HEK293 (cell line): Measurements from ENCODE around the gene CADPS2.

ENCODE experiments used
- CTCF ChIA-PET: fragments of 350-600 bp; formaldehyde crosslinking; extraction: SDS; loops from one replicate; lab custom pipeline; 2021; ENCODE audit warnings: antibody characterized with exemption; lab: Yijun Ruan, JAX
- POLR2A ChIA-PET: fragments of 300-600 bp; formaldehyde crosslinking; extraction: SDS; loops from one replicate; lab custom pipeline; 2020; ENCODE audit warnings: antibody characterized with exemption, inconsistent platforms; lab: Yijun Ruan, JAX
- H3K27ac ChIP-seq: fragments of 200-500 bp; sonication (Bioruptor generic); 2 replicates; pipeline ENCODE4 v1.5.1; 2014; ENCODE audit warnings: low read depth, low read length, control low read depth, inconsistent platforms; ENCODE audit errors: extremely low read depth
- H3K36me3 ChIP-seq, 2 experiments: fragments of 200-500 bp in 1 of 2; sonication (Bioruptor generic) in 1 of 2; 1 replicate in 1 of 2; 2 replicates in 1 of 2; pipeline ENCODE4 v1.5.1; 2014 to 2017; ENCODE audit warnings: inconsistent platforms in 2 of 2, low read length in 2 of 2; ENCODE audit not compliant: control insufficient read depth in 2 of 2, insufficient read depth in 1 of 2
- H3K4me1 ChIP-seq: fragments of 200-500 bp; sonication (Bioruptor generic); 2 replicates; pipeline ENCODE4 v1.5.1; 2014; ENCODE audit warnings: mild to moderate bottlenecking, low read length, inconsistent platforms; ENCODE audit not compliant: control insufficient read depth, insufficient read depth
- H3K4me3 ChIP-seq: 2 replicates; pipeline ENCODE4 v1.5.1; 2011; ENCODE audit warnings: low read depth, mild to moderate bottlenecking, control low read depth, low read length, moderate library complexity
- H3K9me3 ChIP-seq: fragments of 200-500 bp; sonication (Bioruptor generic); 2 replicates; pipeline ENCODE4 v1.5.1; 2014; ENCODE audit warnings: low read depth, low read length, inconsistent platforms; ENCODE audit not compliant: control insufficient read depth, insufficient read depth
- EGR2 ChIP-seq: fragments of 450-650 bp; formaldehyde crosslinking; IDR thresholded peaks from 2 replicates; pipeline ENCODE4 v1.5.1; 2016; ENCODE audit warnings: low read depth, missing biosample characterization, missing genetic modification characterization
- GLI2 ChIP-seq: fragments of 450-650 bp; formaldehyde crosslinking; IDR thresholded peaks from 2 replicates; pipeline ENCODE4; 2017; ENCODE audit warnings: missing biosample characterization, missing genetic modification characterization, low read depth, borderline replicate concordance
- HOXC10 ChIP-seq: sonication (generic); formaldehyde crosslinking; IDR thresholded peaks from 2 replicates; pipeline ENCODE4 v1.8.1; 2023; ENCODE audit warnings: mild to moderate bottlenecking, missing genetic modification reagents
- KLF9 ChIP-seq: fragments of 450-650 bp; formaldehyde crosslinking; IDR thresholded peaks from 2 replicates; pipeline ENCODE4 v1.5.1; 2016; ENCODE audit warnings: missing biosample characterization, missing genetic modification characterization, low read depth
- MYNN ChIP-seq: fragments of 450-650 bp; formaldehyde crosslinking; IDR thresholded peaks from 2 replicates; pipeline ENCODE4 v1.5.1; 2016; ENCODE audit warnings: missing biosample characterization, missing genetic modification characterization, borderline replicate concordance
- PRDM1 ChIP-seq: fragments of 450-650 bp; formaldehyde crosslinking; IDR thresholded peaks from 2 replicates; pipeline ENCODE4; 2016; ENCODE audit warnings: missing biosample characterization, missing genetic modification characterization
- SCRT1 ChIP-seq: fragments of 450-650 bp; formaldehyde crosslinking; IDR thresholded peaks from 2 replicates; pipeline ENCODE4 v1.5.1; 2016; ENCODE audit warnings: missing biosample characterization, missing genetic modification characterization, borderline replicate concordance
- SP2 ChIP-seq: fragments of 450-650 bp; formaldehyde crosslinking; IDR thresholded peaks from 2 replicates; pipeline ENCODE4 v1.5.1; 2016; ENCODE audit warnings: missing biosample characterization, missing genetic modification characterization
- SP3 ChIP-seq: fragments of 450-650 bp; formaldehyde crosslinking; IDR thresholded peaks from 2 replicates; pipeline ENCODE4 v1.5.1; 2016; ENCODE audit warnings: missing biosample characterization, missing genetic modification characterization
- TCF7L2 ChIP-seq: IDR thresholded peaks from 2 replicates; pipeline ENCODE4 v1.6.1; 2011; ENCODE audit warnings: low read depth, mild to moderate bottlenecking, inconsistent platforms, low read length, moderate library complexity, borderline replicate concordance
- ZBTB48 ChIP-seq: fragments of 450-650 bp; formaldehyde crosslinking; IDR thresholded peaks from 2 replicates; pipeline ENCODE4 v1.5.1; 2016; ENCODE audit warnings: missing biosample characterization, missing genetic modification characterization
- ZFP37 ChIP-seq: fragments of 450-650 bp; formaldehyde crosslinking; IDR thresholded peaks from 2 replicates; pipeline ENCODE4 v1.5.1; 2016; ENCODE audit warnings: missing biosample characterization, missing genetic modification characterization
- ZNF157 ChIP-seq: fragments of 450-650 bp; formaldehyde crosslinking; IDR thresholded peaks from 2 replicates; pipeline ENCODE4 v1.5.1; 2016; ENCODE audit warnings: missing biosample characterization, missing genetic modification characterization
- ZNF221 ChIP-seq: fragments of 450-650 bp; formaldehyde crosslinking; IDR thresholded peaks from 2 replicates; pipeline ENCODE4 v1.5.1; 2017; ENCODE audit warnings: missing biosample characterization, missing genetic modification characterization, borderline replicate concordance
- ZNF223 ChIP-seq: fragments of 450-650 bp; formaldehyde crosslinking; IDR thresholded peaks from 2 replicates; pipeline ENCODE4 v1.5.1; 2016; ENCODE audit warnings: missing biosample characterization, missing genetic modification characterization
- ZNF239 ChIP-seq: fragments of 450-650 bp; formaldehyde crosslinking; IDR thresholded peaks from 2 replicates; pipeline ENCODE4 v1.5.1; 2016; ENCODE audit warnings: missing biosample characterization, missing genetic modification characterization
- ZNF24 ChIP-seq: fragments of 450-650 bp; formaldehyde crosslinking; IDR thresholded peaks from 2 replicates; pipeline ENCODE4 v1.5.1; 2016; ENCODE audit warnings: missing biosample characterization, missing genetic modification characterization
- ZNF274 ChIP-seq, 2 experiments: fragments of 200-500 bp in 1 of 2; fragments of 450-650 bp in 1 of 2; sonication (Bioruptor generic) in 1 of 2; formaldehyde crosslinking in 1 of 2; IDR thresholded peaks; 2 replicates each; pipeline versions ENCODE4 v1.5.1 to v1.6.1; 2014 to 2016; ENCODE audit warnings: borderline replicate concordance in 1 of 2, inconsistent platforms in 1 of 2, low read length in 1 of 2, missing biosample characterization in 1 of 2, missing genetic modification characterization in 1 of 2
- ZNF302 ChIP-seq: fragments of 450-650 bp; formaldehyde crosslinking; IDR thresholded peaks from 2 replicates; pipeline ENCODE4 v1.5.1; 2016; ENCODE audit warnings: missing biosample characterization, missing genetic modification characterization, low read depth
- ZNF416 ChIP-seq: fragments of 450-650 bp; formaldehyde crosslinking; IDR thresholded peaks from 2 replicates; pipeline ENCODE4 v1.5.1; 2016; ENCODE audit warnings: missing biosample characterization, missing genetic modification characterization
- ZNF449 ChIP-seq: fragments of 450-650 bp; formaldehyde crosslinking; IDR thresholded peaks from 2 replicates; pipeline ENCODE4 v1.5.1; 2017; ENCODE audit warnings: missing biosample characterization, mild to moderate bottlenecking, missing genetic modification characterization, moderate library complexity
- ZNF521 ChIP-seq: fragments of 450-650 bp; formaldehyde crosslinking; IDR thresholded peaks from 2 replicates; pipeline ENCODE4 v1.5.1; 2017; ENCODE audit warnings: missing biosample characterization, mild to moderate bottlenecking, missing genetic modification characterization
- ZNF548 ChIP-seq: fragments of 450-650 bp; formaldehyde crosslinking; IDR thresholded peaks from 2 replicates; pipeline ENCODE4 v1.5.1; 2016; ENCODE audit warnings: missing biosample characterization, missing genetic modification characterization
- ZNF621 ChIP-seq: fragments of 450-650 bp; formaldehyde crosslinking; IDR thresholded peaks from 2 replicates; pipeline ENCODE4 v1.5.1; 2017; ENCODE audit warnings: missing biosample characterization, missing genetic modification characterization
- ZNF670 ChIP-seq: fragments of 450-650 bp; formaldehyde crosslinking; IDR thresholded peaks from 2 replicates; pipeline ENCODE4 v1.5.1; 2016; ENCODE audit warnings: missing biosample characterization, missing genetic modification characterization, low read depth
- ZNF701 ChIP-seq: fragments of 450-650 bp; formaldehyde crosslinking; IDR thresholded peaks from 2 replicates; pipeline ENCODE4 v1.5.1; 2016; ENCODE audit warnings: missing biosample characterization, missing genetic modification characterization
- ZNF76 ChIP-seq: fragments of 450-650 bp; formaldehyde crosslinking; IDR thresholded peaks from 2 replicates; pipeline ENCODE4; 2016; ENCODE audit warnings: low read depth, missing biosample characterization, missing genetic modification characterization, borderline replicate concordance
- ZNF791 ChIP-seq: fragments of 450-650 bp; formaldehyde crosslinking; IDR thresholded peaks from 2 replicates; pipeline ENCODE4 v1.5.1; 2016; ENCODE audit warnings: missing biosample characterization, missing genetic modification characterization
- ZNF843 ChIP-seq: fragments of 450-650 bp; formaldehyde crosslinking; IDR thresholded peaks from 2 replicates; pipeline ENCODE4 v1.5.1; 2016; ENCODE audit warnings: missing biosample characterization, missing genetic modification characterization
- ZSCAN30 ChIP-seq: fragments of 450-650 bp; IDR thresholded peaks from 2 replicates; pipeline ENCODE4 v1.5.1; 2018; ENCODE audit warnings: missing biosample characterization, mild to moderate bottlenecking, missing genetic modification characterization, moderate library complexity
- ZXDB ChIP-seq: fragments of 450-650 bp; formaldehyde crosslinking; IDR thresholded peaks from 2 replicates; pipeline ENCODE4 v1.5.1; 2016; ENCODE audit warnings: missing biosample characterization, missing genetic modification characterization
- TF ChIP-seq, protein P1 (sequence below): fragments of 450-650 bp; formaldehyde crosslinking; IDR thresholded peaks from 2 replicates; pipeline ENCODE4 v1.5.1; 2017; ENCODE audit warnings: missing biosample characterization, missing genetic modification characterization

CADPS2 gene

DNA sequence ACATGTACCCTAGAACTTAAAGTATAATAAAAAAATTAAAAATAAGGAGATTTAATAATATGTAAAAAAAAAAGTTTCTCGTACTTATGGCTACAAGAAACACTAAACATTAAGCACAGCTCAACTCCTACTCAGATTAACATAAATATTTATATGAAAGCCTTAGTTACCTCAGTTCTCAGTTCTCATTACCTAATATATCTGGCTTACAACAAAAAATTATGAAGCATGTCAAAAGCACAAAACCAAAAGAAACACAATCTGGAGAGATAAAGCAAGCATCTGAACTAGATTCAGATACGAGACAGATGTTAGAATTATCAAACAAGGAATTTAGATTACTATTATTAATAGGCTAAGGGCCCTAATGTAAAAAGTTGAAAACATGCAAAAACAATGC is 227.4 kb downstream of the CADPS2 start (continued):
- TF ChIP-seq ZNF449 (tag by site-specific recombination) (no peak), PRDM1 (tag by site-specific recombination) (no peak), HOXC10 (CRISPR knock-in tag) (no peak), ZNF521 (tag by site-specific recombination) (no peak), ZNF157 (no peak), SP3 (no peak)

DNA sequence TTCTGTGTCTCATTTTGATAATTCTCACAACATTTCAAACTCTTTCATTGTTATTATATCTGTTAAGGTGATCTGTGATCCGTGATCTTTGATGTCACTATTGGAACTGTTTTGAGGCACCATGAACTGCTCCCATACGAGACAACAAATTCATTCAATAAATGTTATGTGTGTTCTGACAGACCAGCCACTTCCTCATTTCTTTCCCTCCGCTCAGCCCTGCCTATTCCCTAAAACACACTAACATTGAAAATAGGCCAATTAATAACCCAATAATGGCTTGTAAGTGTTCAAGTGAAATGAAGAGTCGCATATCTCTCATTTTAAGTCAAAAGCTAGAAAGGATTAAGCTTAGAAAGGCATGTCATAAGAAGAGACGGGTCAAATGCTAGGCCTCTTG is 232.6 kb downstream of the CADPS2 start:
- POLR2A ChIA-PET: no interaction called here
- CTCF ChIA-PET: interaction anchor here (0.6 kb wide), 1 partner anchor 501 kb away, joined by 6 read pairs; no protein-coding TSS in a partner anchor
- no peaks in the 10 kb centered on the region for H3K9me3 ChIP-seq
- TF ChIP-seq MYNN (tag by site-specific recombination) (no peak), SCRT1 (tag by site-specific recombination) (no peak), ZNF274 (IDR thresholded peaks at IDR 0.05; ENCODE audit: low read length) (no peak), ZNF274 (tag by site-specific recombination; IDR thresholded peaks at IDR 0.05; ENCODE audit: borderline replicate concordance) (no peak), KLF9 (tag by site-specific recombination) (no peak), ZNF223 (tag by site-specific recombination) (no peak), ZNF843 (no peak), EGR2 (no peak), ZSCAN30 (tag by site-specific recombination) (no peak), ZNF76 (tag by site-specific recombination) (no peak), ZNF416 (tag by site-specific recombination) (no peak), ZNF701 (tag by site-specific recombination) (no peak), ZXDB (no peak), ZNF157 (no peak), ZNF791 (tag by site-specific recombination) (no peak), ZNF239 (no peak)
- TF ChIP-seq, all 188 proteins: peak for 0
- Histone ChIP-seq H3K4me1 (no peaks in the 10 kb centered on the region), H3K4me3 (no peak overlapping the region), H3K27ac (no peak overlapping the region), H3K36me3 (no peaks in the 10 kb centered on the region)

- Histone ChIP-seq H3K27ac (no peak overlapping the region), H3K36me3 (no peaks in the 10 kb centered on the region), H3K4me1 (no peaks in the 10 kb centered on the region), H3K4me3 (no peak overlapping the region), H3K9me3 (no peaks in the 10 kb centered on the region)
- ChIA-PET CTCF (interaction anchor here (0.6 kb wide), 1 partner anchor 501 kb away, joined by 6 read pairs; no protein-coding TSS in a partner anchor), POLR2A (no interaction called here)
- TF ChIP-seq SP2: no peak
- TF ChIP-seq ZNF221 (tag by site-specific recombination): no peak
- TF ChIP-seq, protein P1, sequence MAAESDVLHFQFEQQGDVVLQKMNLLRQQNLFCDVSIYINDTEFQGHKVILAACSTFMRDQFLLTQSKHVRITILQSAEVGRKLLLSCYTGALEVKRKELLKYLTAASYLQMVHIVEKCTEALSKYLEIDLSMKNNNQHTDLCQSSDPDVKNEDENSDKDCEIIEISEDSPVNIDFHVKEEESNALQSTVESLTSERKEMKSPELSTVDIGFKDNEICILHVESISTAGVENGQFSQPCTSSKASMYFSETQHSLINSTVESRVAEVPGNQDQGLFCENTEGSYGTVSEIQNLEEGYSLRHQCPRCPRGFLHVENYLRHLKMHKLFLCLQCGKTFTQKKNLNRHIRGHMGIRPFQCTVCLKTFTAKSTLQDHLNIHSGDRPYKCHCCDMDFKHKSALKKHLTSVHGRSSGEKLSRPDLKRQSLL: no peak
- TF ChIP-seq TCF7L2: no peak
- no peak for TF ChIP-seq ZNF24 (tag by site-specific recombination)
- no peak for TF ChIP-seq ZNF670 (tag by site-specific recombination)
- TF ChIP-seq ZNF302 (tag by site-specific recombination): no peak
- no peak for TF ChIP-seq ZNF239
- no peak for TF ChIP-seq ZNF548
- TF ChIP-seq ZNF621 (tag by site-specific recombination): no peak
- TF ChIP-seq ZBTB48 (tag by site-specific recombination): no peak
- TF ChIP-seq ZFP37: no peak
- no peak for TF ChIP-seq GLI2 (tag by site-specific recombination)
Observed at GRCh38 chr7:122652876-122653275, 233.4 kb downstream of the CADPS2 start.
